GM21423 (cell line): ENCODE data around the gene TBCA.
"Not testable (repeated sequence)": the region's sequence is repeated elsewhere in the genome, so short reads cannot be mapped to it uniquely, and the experiment has no call there.

Experiments
- ATAC-seq: cut with Tn5 transposase; IDR thresholded peaks from one replicate; pipeline ENCODE4 v1.9.1; 2021; ENCODE audit warnings: mild to moderate bottlenecking, moderate library complexity; ENCODE audit not compliant: unreplicated experiment

Gene TBCA

DNA sequence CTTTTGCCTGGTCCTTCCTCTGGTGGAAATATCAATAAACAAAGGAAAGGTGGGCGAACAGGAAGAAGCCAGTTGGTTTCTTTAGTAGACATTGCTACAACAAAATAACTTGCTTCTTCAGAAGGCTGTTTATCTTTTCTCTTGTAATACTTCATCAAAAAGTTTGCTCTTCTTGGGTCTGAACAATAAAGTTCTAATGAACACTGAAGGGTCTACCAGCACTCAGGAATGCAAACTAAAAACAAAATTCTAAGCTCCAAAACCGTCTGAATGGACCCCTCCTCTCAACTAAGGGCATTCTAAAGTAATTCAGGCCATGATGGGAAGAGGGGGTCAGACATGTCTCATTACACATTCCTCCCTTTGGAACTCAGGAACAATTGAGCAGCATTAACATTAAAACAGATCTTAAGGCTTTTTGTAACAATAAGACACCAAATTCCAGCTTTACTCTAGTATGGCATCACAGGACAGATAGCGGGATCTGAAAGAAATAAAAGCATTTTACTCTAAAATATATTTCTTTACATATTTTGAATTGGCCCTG is 2.3 kb downstream of the TBCA start:
- no peak for ATAC-seq

- ATAC-seq: no peak
These were observed 3.4 kb downstream of the TBCA start for GRCh38 chr5:77772729-77773128.

- no peak for ATAC-seq
These were observed 4.7 kb downstream of the TBCA start for GRCh38 chr5:77771452-77771851.

GRCh38 chr5:77770293-77771005 is 5.7 kb downstream of the TBCA start:
- no peak for ATAC-seq

GRCh38 chr5:77768978-77769377 is 7.2 kb downstream of the TBCA start:
- no peak for ATAC-seq

DNA sequence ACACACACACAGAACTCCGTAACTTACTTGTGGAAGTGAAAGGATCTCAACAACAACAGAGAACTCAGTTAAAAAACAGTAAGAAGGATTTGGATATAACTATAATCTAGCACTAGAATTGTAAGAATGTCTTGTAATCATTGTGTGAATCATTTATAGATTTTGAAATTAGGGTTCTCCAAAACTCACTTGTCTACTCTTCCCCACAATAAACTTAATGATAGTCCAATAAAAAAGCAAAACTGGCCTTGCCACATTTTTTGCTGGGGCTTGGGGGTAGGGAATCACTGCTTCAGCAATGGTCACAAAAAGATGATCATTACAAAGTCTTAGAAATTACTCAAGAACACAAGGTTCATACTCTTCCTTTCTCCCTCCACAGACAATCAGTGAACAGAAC is 8.8 kb downstream of the TBCA start:
- ATAC-seq: no peak

GRCh38 chr5:77761606-77762005 is 14.5 kb downstream of the TBCA start:
- ATAC-seq: no peak

DNA sequence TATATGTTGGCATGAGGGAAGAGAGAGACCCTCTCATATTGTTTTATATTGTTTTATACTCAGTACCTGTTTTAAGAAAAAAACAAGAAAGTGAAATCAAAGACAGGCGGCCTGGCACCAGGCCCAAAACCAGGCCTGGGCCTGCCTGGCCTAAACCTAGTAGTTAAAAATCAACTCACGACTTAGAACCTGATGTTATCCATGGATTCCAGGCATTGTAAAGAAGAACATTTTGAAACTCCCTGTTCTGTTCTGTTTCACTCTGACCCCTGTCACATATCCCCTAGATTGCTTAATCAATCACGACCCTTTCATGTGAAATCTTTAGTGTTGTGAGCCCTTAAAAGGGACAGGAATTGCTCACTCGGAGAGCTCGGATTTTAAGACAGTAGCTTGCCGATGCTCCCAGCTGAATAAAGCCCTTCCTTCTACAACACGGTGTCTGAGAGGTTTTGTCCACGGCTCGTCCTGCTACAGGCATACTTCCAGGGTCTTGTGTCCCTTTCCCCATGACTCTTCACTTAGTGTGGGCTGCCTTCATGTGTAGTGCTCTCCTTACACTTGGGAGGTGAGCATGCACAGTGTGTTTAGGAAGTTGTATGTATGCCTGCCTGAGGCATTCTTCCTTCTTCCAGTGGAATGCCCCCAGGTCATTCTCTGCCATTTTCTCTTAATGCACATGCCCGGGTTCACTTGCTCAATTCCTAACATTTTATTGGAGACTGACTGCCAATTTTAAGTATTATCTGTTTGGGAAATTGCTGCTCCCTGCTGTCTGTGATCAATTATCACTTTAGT is 17.8 kb downstream of the TBCA start:
- ATAC-seq: no peak

DNA sequence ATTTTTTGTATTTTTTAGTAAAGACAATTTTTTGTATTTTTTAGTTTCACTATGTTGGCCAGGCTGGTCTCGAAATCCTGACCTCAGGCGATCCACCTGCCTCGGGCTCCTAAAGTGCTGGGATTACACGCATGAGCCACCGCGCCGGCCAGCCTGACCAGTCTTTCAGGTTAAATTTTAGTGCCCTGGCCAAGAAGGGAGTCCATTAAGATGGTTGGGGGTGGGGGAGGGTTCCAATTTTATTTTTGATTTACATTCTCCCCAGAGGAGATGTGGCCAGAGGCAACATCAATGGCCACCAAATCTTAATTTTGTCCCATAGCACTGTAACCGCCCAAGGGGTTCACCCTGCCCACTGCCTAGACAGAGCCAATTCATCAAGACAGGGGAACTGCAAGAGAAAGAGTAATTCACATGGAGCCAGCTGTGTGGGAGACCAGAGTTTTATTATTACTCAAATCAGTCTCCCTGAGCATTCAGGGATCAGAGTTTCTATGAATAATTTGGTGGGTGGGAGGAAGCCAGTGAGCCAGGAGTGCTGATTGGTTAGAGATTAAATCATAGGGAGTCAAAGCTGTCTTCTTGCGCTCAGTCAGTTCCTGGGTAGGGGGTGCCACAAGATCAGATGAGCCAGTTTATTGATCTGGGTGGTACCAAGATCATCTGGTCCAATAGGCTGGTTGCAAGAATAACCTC is 24.7 kb downstream of the TBCA start:
- ATAC-seq: no peak

DNA sequence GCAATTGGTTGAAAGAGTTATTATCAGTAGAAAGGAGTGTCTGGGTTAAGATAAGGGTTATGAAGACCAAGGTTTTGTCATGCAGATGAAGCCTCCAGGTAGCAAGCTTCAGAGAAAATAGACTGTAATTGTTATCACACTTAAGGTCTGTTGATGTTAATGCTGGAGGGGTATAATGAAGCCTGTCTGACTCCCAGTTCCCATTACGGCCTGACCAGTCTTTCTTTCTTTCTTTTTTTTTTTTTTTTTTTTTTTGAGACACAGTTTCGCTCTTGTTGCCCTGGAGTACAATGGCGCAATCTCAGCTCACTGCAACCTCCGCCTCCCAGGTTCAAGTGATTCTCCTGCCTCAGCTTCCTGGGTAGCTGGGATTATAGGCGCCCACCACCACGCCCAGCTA is 25.2 kb downstream of the TBCA start:
- ATAC-seq: not testable (repeated sequence)

GRCh38 chr5:77748160-77748559 is 28.0 kb downstream of the TBCA start:
- no peak for ATAC-seq

DNA sequence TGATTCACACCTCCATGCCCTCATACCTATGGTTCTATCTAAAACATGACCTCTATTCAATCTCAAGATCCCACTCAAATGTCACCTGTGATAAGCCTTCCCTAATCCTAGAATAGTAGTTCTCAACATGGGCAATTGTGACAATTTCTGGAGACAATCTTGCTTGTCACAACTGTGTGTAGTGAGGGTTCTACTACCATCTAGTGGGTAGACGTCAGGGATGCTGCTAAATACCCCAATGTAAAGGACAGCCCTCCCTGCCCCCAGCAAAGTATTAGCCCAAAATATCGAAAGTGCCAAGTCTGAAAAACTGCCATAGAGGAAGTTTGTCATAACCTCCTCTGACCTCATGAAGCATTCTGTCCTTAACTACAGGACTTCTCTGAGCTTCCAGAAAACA is 32.0 kb downstream of the TBCA start:
- ATAC-seq: no peak

- no peak for ATAC-seq
These were observed 33.0 kb downstream of the TBCA start for GRCh38 chr5:77743181-77743580.

- no peak for ATAC-seq
These were observed 34.5 kb downstream of the TBCA start for GRCh38 chr5:77741608-77742007.

DNA sequence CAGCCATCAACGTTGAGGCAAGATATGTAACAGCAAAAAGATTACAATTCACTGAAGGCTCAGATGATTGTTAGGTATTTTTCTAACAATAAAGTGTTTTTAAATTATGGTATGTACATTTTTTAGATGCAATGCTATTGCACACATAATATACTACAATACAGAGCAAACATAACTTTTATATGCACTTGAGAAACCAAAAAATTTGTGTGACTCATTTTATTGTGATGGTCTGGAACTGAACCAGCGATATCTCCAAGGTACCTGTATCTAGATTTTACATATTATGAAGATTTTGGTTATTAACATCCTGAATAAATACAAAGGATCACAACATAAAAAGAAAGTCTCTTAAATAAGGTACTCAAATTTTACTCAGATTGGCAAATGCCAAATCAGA is 41.3 kb downstream of the TBCA start:
- ATAC-seq: no peak

DNA sequence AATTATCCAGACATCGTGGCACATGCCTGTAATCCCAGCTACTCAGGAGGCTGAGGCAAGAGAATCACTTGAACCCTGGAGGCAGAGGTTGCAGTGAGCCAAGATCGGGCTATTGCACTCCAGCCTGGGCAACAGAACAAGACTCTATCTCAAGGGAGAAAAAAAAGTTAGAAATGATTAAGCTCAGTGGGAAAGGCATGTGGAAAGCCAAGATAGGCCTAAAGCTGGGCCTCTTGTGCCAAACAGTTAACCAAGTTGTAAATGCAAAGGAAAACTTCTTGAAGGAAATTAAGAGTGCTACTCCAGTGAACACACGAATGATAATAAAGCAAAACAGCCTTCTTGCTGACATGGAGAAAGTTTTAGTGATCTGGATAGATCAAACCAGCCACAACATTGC is 43.0 kb downstream of the TBCA start:
- no peak for ATAC-seq

DNA sequence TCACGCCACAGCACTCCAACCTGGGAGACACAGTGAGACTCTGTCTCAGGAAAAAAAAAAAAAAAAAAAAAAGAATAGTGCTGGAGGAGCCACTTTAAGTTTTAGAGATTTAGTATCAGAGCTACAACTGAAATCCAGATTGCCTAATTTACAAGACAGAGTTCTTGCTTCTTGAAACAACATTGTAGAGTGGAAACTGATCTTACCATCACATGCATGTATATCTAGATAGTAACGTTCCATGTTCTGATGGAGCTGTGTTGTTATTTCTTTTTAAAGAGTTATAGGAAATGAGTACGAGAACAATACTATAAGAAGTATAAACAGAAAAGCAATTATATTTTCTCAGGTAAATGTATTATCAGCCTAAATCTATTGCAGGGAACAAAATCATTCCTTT is 48.9 kb downstream of the TBCA start:
- ATAC-seq: no peak

DNA sequence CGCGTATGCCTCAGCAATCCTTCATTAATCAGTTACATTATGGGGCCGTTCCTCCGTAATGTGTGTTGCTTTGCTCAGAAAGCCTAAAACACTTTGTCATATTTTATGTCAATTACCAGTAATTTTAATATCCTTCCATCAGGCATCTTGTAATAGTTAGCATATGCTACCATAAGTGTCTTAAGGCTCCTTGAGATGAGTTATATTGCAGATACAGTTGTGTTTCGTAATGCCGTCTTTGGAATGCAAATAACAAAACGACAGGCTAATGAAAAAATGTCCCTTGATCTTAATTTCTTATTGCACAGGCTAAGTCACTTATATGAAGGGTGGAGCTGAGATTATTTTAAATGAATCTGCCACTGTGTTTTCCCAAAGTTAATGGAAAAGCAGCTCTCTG is 50.5 kb downstream of the TBCA start:
- no peak for ATAC-seq

- no peak for ATAC-seq
These were observed 51.2 kb downstream of the TBCA start for GRCh38 chr5:77724934-77725333.

- no peak for ATAC-seq
These were observed 56.3 kb downstream of the TBCA start for GRCh38 chr5:77719666-77720363.
